PFSK-1 (cell line): ENCODE results near the gene SH3BP5.

Experiments used
- POLR2AphosphoS5 ChIP-seq: IDR thresholded peaks from 2 replicates; pipeline ENCODE4 v1.6.1; 2012; ENCODE audit warnings: low read depth, mild to moderate bottlenecking, control low read depth, low read length, moderate library complexity
- TAF1 ChIP-seq: IDR thresholded peaks from 2 replicates; pipeline ENCODE4 v1.6.1; 2012; ENCODE audit warnings: low read length, control low read depth, borderline replicate concordance; ENCODE audit not compliant: insufficient read depth
- TF ChIP-seq, protein P1 (sequence below), 2 experiments: IDR thresholded peaks; 2 replicates each; pipeline versions ENCODE4 v1.6.1 to v1.8.0; 2011 to 2012; ENCODE audit warnings: low read depth in 2 of 2, low read length in 2 of 2, control low read depth in 1 of 2, inconsistent platforms in 1 of 2, mild to moderate bottlenecking in 1 of 2, moderate library complexity in 1 of 2; ENCODE audit not compliant: insufficient read depth in 1 of 2

DNA sequence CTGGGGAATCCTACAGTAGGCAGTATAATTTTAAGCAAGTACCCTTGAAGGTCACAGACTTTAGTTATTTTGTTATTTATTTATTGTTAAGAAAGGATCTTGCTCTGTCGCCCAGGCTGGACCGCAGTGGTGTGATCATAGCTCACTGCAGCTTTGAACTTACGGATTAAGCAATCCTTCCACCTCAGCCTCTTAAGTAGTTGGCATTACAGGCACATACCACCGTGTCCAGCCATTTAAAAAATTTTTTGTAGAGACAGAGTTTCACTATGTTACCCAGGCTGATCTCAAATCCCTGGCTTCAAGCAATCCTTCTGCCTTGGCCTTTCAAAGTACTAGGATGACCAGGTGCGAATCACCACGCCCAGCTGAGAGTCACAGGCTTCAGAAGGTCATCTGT is 22.1 kb upstream of the SH3BP5 start:
- TF ChIP-seq POLR2AphosphoS5 (no peak), TAF1 (no peak)
- TF ChIP-seq, protein P1, sequence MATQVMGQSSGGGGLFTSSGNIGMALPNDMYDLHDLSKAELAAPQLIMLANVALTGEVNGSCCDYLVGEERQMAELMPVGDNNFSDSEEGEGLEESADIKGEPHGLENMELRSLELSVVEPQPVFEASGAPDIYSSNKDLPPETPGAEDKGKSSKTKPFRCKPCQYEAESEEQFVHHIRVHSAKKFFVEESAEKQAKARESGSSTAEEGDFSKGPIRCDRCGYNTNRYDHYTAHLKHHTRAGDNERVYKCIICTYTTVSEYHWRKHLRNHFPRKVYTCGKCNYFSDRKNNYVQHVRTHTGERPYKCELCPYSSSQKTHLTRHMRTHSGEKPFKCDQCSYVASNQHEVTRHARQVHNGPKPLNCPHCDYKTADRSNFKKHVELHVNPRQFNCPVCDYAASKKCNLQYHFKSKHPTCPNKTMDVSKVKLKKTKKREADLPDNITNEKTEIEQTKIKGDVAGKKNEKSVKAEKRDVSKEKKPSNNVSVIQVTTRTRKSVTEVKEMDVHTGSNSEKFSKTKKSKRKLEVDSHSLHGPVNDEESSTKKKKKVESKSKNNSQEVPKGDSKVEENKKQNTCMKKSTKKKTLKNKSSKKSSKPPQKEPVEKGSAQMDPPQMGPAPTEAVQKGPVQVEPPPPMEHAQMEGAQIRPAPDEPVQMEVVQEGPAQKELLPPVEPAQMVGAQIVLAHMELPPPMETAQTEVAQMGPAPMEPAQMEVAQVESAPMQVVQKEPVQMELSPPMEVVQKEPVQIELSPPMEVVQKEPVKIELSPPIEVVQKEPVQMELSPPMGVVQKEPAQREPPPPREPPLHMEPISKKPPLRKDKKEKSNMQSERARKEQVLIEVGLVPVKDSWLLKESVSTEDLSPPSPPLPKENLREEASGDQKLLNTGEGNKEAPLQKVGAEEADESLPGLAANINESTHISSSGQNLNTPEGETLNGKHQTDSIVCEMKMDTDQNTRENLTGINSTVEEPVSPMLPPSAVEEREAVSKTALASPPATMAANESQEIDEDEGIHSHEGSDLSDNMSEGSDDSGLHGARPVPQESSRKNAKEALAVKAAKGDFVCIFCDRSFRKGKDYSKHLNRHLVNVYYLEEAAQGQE (IDR thresholded peaks at IDR 0.05; ENCODE audit: insufficient read depth in 1 of 2, low read depth in 2 of 2, low read length in 2 of 2), result no peak
